Ectodermal cell (in vitro differentiated cells): ENCODE data around the gene LTA4H.

Source experiments
- H3K27ac ChIP-seq: 2 replicates; pipeline ENCODE4 v1.7.0; 2013; ENCODE audit warnings: mild to moderate bottlenecking, low read depth, low read length; ENCODE audit not compliant: insufficient read depth, poor library complexity, severe bottlenecking
- H3K27me3 ChIP-seq: 2 replicates; pipeline ENCODE4 v1.7.0; 2013; ENCODE audit warnings: mild to moderate bottlenecking, low read length; ENCODE audit not compliant: insufficient read depth, control insufficient read depth, poor library complexity, severe bottlenecking
- H3K36me3 ChIP-seq: one replicate; pipeline ENCODE4 v1.7.0; 2013; ENCODE audit warnings: low read length; ENCODE audit not compliant: control insufficient read depth, insufficient read depth
- H3K4me1 ChIP-seq: one replicate; pipeline ENCODE4 v1.7.0; 2013; ENCODE audit warnings: low read length; ENCODE audit not compliant: control insufficient read depth, insufficient read depth
- H3K4me3 ChIP-seq: 2 replicates; pipeline ENCODE4 v1.7.0; 2013; ENCODE audit warnings: low read depth, low read length, control low read depth; ENCODE audit not compliant: insufficient read depth
- H3K9me3 ChIP-seq: 2 replicates; pipeline ENCODE4 v1.7.0; 2013; ENCODE audit warnings: mild to moderate bottlenecking, low read length, moderate library complexity; ENCODE audit not compliant: control insufficient read depth
- WGBS, 2 experiments: methylation state at CpG; one replicate each; pipeline ENCODE4 v1.1.7; 2013; ENCODE audit warnings: missing lambda C conversion rate in 2 of 2; 5-methylcytosine and 5-hydroxymethylcytosine counted together

LTA4H gene

GRCh38 chr12:96060041-96060440 is 24.7 kb upstream of the LTA4H start:
- H3K4me3 ChIP-seq = no peak overlapping the region
- no peaks in the 10 kb centered on the region for H3K36me3 ChIP-seq
- no peaks in the 10 kb centered on the region for H3K9me3 ChIP-seq
- H3K4me1 ChIP-seq = no peaks in the 10 kb centered on the region
- WGBS, 2 experiments = 87 to 88% methylated on average over 7 of the region's 7 CpGs
- no peaks in the 10 kb centered on the region for H3K27me3 ChIP-seq
- no peak overlapping the region for H3K27ac ChIP-seq

GRCh38 chr12:96057986-96058553 is 22.7 kb upstream of the LTA4H start:
- WGBS, 2 experiments = 89 to 98% methylated on average over 4 of the region's 4 CpGs
- no peak overlapping the region for H3K27ac ChIP-seq

GRCh38 chr12:96056646-96057455 is 21.5 kb upstream of the LTA4H start:
- Histone ChIP-seq H3K27ac (no peak overlapping the region), H3K4me1 (no peaks in the 10 kb centered on the region), H3K27me3 (no peaks in the 10 kb centered on the region), H3K36me3 (no peaks in the 10 kb centered on the region), H3K9me3 (no peaks in the 10 kb centered on the region), H3K4me3 (no peak overlapping the region)
- WGBS, 2 experiments = 94 to 96% methylated on average over 7 of the region's 8 CpGs

More at GRCh38 chr12:96057986-96058553, 22.7 kb upstream of the LTA4H start:
- Histone ChIP-seq H3K4me1 (no peaks in the 10 kb centered on the region), H3K36me3 (no peaks in the 10 kb centered on the region), H3K9me3 (no peaks in the 10 kb centered on the region), H3K27me3 (no peaks in the 10 kb centered on the region), H3K4me3 (no peak overlapping the region)

- Histone ChIP-seq H3K9me3 (no peaks in the 10 kb centered on the region), H3K36me3 (no peaks in the 10 kb centered on the region), H3K27ac (no peak overlapping the region), H3K27me3 (no peaks in the 10 kb centered on the region), H3K4me1 (no peaks in the 10 kb centered on the region), H3K4me3 (no peak overlapping the region)
- 98 to 99% methylated on average over 4 of the region's 4 CpGs for WGBS, 2 experiments
Measured at GRCh38 chr12:96054244-96054610, 18.8 kb upstream of the LTA4H start.

- Histone ChIP-seq H3K27me3 (no peaks in the 10 kb centered on the region), H3K9me3 (no peaks in the 10 kb centered on the region), H3K27ac (no peak overlapping the region), H3K36me3 (no peaks in the 10 kb centered on the region), H3K4me3 (no peak overlapping the region), H3K4me1 (no peaks in the 10 kb centered on the region)
- 82 to 97% methylated on average over 5 of the region's 5 CpGs for WGBS, 2 experiments
Measured at GRCh38 chr12:96053476-96054243, 18.3 kb upstream of the LTA4H start.

GRCh38 chr12:96051756-96052485 is 16.5 kb upstream of the LTA4H start:
- no peaks in the 10 kb centered on the region for H3K36me3 ChIP-seq
- H3K9me3 ChIP-seq = no peaks in the 10 kb centered on the region
- WGBS, 2 experiments = 89 to 93% methylated on average over 2 of the region's 2 CpGs
- H3K4me3 ChIP-seq = no peak overlapping the region
- no peaks in the 10 kb centered on the region for H3K4me1 ChIP-seq
- H3K27me3 ChIP-seq = no peaks in the 10 kb centered on the region
- no peak overlapping the region for H3K27ac ChIP-seq

GRCh38 chr12:96050139-96050538 is 14.8 kb upstream of the LTA4H start:
- Histone ChIP-seq H3K36me3 (no peaks in the 10 kb centered on the region), H3K27me3 (no peaks in the 10 kb centered on the region), H3K4me1 (no peaks in the 10 kb centered on the region), H3K4me3 (no peak overlapping the region), H3K27ac (no peak overlapping the region), H3K9me3 (no peaks in the 10 kb centered on the region)
- WGBS, 2 experiments = 83 to 92% methylated on average over 1 to 2 of the region's 2 CpGs

- Histone ChIP-seq H3K4me1 (no peaks in the 10 kb centered on the region), H3K4me3 (no peak overlapping the region), H3K27me3 (no peaks in the 10 kb centered on the region), H3K9me3 (no peaks in the 10 kb centered on the region), H3K27ac (no peak overlapping the region), H3K36me3 (no peaks in the 10 kb centered on the region)
- 90 to 93% methylated on average over 4 to 6 of the region's 6 CpGs for WGBS, 2 experiments
Measured at GRCh38 chr12:96049101-96049500, 13.7 kb upstream of the LTA4H start.

GRCh38 chr12:96048393-96048969 is 13.1 kb upstream of the LTA4H start:
- no peaks in the 10 kb centered on the region for H3K36me3 ChIP-seq
- H3K4me3 ChIP-seq = no peak overlapping the region
- 92 to 96% methylated on average over 5 of the region's 5 CpGs for WGBS, 2 experiments
- no peak overlapping the region for H3K27ac ChIP-seq
- no peaks in the 10 kb centered on the region for H3K27me3 ChIP-seq
- no peaks in the 10 kb centered on the region for H3K9me3 ChIP-seq
- no peaks in the 10 kb centered on the region for H3K4me1 ChIP-seq
